Measurements from ENCODE around the gene CDH23.

The CDH23 gene

GRCh38 chr10:71486484-71487114 lies 89.9 kb downstream of the CDH23 start:
- DNase-seq (ENCODE audit: low spot score): peak; percentile 31

DNA sequence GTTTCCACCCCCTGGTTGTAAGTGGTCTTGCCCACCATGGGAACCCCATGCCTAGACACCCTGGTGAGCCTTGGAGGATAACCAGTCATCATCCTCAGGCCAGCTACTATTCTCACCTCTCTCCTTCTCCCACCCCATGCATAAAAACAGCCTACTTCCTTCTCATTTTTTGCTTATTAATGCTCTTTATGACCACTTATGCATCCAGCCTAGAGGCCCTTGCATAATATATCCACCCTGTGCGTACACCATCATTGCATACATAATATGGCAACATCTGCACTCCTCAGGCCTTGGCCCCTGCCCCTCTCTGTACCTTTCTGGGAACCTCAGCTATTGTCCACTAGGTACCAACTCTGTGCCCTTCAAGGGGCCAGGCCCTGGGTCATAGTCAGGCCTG lies 91.0 kb downstream of the CDH23 start:
- DNase-seq (ENCODE audit: low spot score): no peak

DNA sequence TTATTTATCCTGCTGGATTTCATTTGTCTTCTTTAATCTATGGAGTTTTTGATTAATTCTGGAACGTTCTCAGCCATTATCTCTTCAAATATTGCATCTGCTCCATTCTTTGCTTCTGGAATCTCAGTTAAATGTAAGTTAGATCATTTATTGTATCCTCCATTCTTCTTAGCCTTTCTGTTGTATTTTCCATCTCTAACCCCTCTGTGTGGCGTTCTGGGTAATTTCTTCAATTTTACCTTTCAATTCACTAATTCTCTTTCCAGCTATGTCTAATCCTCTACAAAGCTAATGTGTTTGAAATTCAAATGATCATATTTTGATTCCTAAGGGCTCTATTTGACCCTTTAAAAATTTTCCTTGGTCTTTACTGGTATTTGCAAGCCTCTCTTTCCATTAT lies 92.4 kb downstream of the CDH23 start:
- no peak for DNase-seq (ENCODE audit: low spot score)

DNA sequence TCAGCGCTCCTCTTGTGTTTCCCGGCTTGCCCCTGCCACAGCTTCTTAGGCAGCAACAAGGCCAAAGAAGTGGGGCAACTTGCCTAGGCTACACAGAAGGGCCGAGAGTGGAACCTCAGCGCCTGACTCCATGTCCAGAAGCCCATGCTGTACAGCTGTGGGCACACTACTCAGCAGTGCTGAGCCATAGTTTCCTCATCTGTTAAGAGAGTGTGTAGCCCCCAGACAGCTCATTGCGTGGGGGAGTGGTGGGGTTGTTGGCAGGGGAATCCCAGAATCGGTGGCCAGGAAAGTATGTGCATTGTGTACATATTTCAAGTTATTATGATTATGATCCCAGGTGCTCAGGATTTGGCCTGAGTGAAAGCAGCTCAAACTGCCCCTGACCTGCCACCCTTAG lies 96.2 kb downstream of the CDH23 start:
- DNase-seq (ENCODE audit: low spot score): no peak

DNA sequence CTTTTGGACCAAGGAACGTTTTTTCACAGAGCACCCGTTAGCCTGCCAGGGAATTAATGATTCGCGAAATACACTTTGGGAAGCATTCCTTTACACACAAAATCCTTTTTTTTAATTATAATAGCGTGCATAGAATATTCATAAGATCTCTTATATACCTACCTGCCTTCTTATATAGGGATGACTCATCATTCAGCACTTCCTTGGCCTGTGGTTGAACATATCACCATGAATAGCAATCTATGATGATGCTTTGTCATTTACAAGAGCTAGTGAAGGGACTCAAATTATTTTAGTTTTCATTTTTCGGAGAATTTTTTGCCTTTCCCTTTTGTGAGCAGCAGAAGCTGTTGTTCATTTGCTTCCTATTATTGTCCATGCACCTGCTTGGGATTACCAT lies 97.0 kb downstream of the CDH23 start:
- peak; percentile 12 for DNase-seq (ENCODE audit: low spot score)

DNA sequence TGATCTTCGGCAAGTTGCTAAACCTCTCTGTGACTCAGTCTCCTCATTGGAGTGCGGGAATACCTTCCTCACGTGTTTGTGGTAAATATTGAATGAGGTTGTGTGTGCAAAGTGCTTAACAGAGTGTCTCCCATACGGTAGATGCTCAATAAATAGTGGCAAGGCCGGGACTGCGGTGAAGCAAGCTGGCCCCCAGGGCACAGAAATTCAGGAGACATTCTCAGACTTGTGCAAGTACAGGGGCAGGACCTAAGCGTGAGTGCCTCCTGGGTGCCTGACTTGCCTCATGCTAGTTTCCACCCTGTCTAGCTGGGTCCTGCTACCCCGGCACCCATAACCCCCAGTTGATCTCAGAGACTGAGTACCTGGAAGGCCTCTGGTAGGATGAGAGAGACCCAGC lies 97.8 kb downstream of the CDH23 start:
- DNase-seq (ENCODE audit: low spot score): no peak

DNA sequence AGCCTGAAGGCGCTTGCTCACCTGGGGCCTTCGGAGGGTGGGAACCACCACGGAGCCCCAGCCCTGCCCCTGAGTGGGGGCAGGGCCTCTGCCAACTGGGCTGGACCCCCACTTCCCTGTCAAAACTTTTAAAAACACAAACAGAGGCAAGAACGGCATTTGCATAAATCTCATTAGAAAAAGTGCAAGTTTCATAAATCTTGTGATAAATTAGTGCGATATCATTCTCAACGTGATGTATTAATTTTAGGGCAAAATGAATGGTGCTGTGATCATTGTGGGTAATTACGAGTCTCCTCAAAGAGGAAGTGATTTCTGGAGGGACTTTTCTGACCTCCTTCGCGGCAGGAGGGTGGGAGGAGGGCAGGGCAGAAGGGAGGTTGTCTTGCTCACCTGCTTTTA lies 98.3 kb downstream of the CDH23 start:
- no peak for DNase-seq (ENCODE audit: low spot score)

DNA sequence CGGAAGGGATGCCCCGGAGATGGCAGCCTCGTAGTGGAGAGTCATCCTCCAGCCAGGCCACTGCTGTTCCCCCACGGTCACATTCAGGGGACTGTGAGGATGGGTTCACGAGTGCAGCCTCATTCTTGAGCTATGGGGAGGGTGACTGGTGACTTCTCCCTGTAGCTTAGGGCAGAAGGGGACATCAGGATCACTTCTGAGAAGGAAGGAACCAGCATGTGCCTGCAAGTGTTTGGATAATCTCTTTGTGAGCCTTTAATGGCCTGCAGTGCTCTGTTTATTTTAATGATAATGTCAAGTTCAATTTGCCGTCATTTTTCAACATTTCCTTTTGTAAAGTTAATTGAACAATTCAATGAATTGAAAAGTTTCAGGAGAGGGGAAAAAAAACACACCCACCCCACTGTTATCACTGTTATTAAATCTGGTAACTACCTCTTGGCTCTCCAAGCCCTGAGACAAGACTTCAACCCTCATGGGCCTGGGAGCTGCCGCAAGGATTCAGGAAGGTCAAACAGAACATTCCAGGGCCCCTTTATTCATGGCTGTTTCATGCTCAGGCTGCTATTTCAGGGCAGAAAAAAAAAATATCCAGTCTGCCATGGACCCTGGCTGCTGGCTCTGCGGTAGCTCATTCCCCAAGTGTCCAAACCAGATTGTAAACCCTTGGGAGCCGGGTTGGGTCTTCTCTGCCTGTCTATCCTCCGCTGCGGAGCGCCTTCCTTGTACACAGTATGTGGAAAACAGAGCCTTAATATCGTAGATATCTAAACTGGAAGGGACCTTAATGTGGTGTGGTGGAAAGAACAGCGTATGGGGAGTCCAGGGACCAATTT lies 100.4 kb downstream of the CDH23 start:
- DNase-seq (ENCODE audit: low spot score): no peak

GRCh38 chr10:71497763-71498326 lies 101.1 kb downstream of the CDH23 start:
- no peak for DNase-seq (ENCODE audit: low spot score)

- DNase-seq (ENCODE audit: low spot score): no peak
These were observed 104.7 kb downstream of the CDH23 start for GRCh38 chr10:71501402-71501801.

DNA sequence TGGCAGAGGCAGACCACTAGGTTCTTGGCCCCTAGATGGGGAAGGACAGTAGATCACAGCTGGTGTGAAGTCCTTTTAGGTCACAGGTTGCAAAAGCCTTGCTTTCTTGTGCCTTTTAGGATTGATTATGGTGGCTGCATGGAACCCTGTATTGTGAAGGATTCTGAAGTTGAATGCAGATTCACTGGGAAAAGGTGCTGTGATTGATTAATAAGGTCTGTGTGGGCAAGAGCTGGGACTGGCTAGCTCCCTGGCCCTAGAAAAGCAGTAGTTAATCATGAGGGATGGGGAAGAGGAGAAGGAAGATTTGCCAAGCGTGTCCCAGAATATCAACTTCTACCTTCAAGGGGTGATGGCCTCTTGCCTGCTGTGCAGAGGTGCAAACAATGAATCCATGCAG lies 105.5 kb downstream of the CDH23 start:
- no peak for DNase-seq (ENCODE audit: low spot score)

GRCh38 chr10:71502851-71503250 lies 106.1 kb downstream of the CDH23 start:
- no peak for DNase-seq (ENCODE audit: low spot score)

- DNase-seq (ENCODE audit: low spot score): no peak
These were observed 107.4 kb downstream of the CDH23 start for GRCh38 chr10:71504168-71504567.

DNA sequence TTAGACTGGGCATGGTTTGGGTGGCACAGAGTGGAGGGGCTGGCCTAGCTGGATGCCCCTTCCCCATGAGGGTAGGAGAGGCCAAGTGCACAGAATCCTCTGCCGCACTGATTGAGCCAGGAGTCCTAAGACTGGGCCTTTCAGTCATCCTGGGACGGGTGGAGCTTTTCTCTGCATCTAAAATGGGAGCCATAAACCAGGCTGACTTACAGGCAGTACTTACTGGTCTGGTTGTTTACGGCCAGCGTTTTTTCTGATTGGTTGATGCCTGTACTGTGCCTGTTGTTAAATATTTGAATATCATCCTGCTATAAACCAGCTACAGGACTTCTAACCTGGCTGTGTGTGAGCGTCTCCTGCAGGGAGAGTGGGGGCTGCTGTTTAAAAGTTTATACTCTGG lies 107.8 kb downstream of the CDH23 start:
- no peak for DNase-seq (ENCODE audit: low spot score)

GRCh38 chr10:71505862-71506261 lies 109.1 kb downstream of the CDH23 start:
- DNase-seq (ENCODE audit: low spot score): no peak

GRCh38 chr10:71509444-71509843 lies 112.7 kb downstream of the CDH23 start:
- no peak for DNase-seq (ENCODE audit: low spot score)

DNA sequence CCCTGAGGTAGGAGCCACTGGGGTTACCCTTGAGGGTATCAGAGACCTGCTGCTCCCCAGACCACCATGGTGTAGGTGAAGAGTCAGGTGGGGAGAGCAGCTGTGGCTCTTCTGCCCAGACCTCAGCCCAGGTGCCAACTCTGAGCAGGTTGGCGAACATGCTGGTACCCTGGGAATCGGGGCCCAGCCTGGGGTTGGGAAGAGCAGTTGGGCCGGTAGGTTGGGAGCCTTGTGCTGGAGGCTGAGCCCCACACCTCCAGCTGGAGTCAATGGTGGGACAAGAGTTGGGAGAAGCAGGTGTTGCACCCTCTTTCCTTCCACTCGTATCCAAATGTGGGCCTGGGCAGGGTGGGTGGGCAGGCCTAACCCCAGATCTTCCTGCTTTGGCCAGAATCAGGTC lies 114.5 kb downstream of the CDH23 start:
- no peak for DNase-seq (ENCODE audit: low spot score)

DNA sequence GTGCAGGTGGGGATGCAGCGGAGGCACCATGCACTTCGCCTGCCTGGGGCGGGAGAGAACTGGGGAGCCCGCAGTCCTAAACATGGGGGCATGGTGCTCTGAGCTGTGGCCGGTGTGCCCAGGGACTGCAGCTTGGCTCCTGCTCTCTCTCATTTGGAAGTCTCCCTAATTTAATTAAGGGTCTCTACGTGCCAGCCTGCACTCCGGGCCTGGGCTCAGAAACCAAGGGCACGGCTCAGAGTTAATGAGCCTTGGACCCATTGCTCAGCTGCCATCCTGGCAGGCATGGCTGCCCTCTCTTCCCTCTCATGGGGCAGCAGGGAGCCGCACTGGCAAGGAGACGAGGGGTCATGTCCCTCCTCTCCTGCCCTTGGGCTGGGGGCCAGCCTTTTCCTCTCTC lies 115.6 kb downstream of the CDH23 start:
- DNase-seq (ENCODE audit: low spot score): no peak

DNA sequence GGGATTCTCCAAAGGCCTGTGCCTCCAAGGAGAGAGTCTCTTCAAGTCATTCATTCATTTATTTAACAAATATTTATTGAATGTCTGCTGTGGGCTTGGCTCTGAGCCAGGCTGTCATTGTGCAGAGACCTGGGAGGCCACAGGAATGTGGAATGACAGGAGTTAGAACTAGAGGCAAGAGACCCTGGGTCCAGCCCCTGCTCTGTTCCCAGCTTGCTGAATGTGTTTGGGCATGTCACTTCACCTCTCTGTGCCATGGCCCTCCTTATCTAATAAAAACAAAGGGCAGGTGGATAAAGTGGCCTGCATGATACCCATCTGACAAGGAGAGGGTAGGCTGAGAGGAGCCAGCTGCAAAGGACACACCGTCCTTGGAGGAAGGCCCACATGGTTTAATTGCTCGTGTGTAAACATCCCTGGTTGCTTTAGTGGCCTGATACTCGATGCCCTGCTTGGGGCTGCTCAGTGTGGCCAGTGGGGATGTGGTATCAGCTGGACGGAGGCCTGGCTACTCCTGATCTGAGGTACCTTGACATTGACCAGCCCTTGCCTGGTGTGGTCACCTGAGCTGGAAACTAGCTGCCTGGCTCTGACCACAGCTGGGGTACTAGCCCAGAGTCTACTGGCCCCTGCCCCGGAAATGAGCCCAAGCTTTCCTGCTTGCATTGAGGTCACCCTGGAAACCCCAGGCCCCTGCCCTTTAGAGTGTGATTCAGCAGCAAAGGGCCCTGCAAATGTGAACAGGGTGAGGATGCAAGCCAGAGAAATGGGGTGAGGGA lies 116.2 kb downstream of the CDH23 start:
- DNase-seq (ENCODE audit: low spot score): no peak

GRCh38 chr10:71513540-71513853 lies 116.8 kb downstream of the CDH23 start:
- no peak for DNase-seq (ENCODE audit: low spot score)

GRCh38 chr10:71513936-71514335 lies 117.2 kb downstream of the CDH23 start:
- no peak for DNase-seq (ENCODE audit: low spot score)

GRCh38 chr10:71515531-71516172 lies 118.9 kb downstream of the CDH23 start:
- DNase-seq (ENCODE audit: low spot score): no peak

Data from activated CD4-positive, alpha-beta T cell treated with anti-CD3 and anti-CD28 coated beads, Interleukin-2, Interleukin-4, amounts not matched to agents 100 ng/mL and 50 ng/mL, durations not matched to agents 16 hours and 8 hours (primary cell).